Esophagus squamous epithelium (tissue), 5 donors: ENCODE results near the gene KRT16. TPM values are rescaled to one million over a fixed set of nuclear protein-coding genes. Genes with fewer than 3 reads are reported as not detected.

Source experiments
- DNase-seq: peaks from one replicate; lab custom pipeline; 2025; lab: John Stamatoyannopoulos, UW
- H3K27ac ChIP-seq, 4 donors: fragments of 200-600 bp; sonication (generic); one replicate each; pipeline ENCODE4 v1.5.1; 2016 to 2019; ENCODE audit warnings: mild to moderate bottlenecking in 1 of 4
- H3K27me3 ChIP-seq, 4 donors: fragments of 200-600 bp; sonication (generic); 1 replicate in 3 of 4; 2 replicates in 1 of 4; pipeline versions ENCODE4 v1.5.1 to v1.6.0; 2017 to 2021; ENCODE audit warnings: antibody characterized with exemption in 1 of 4
- H3K36me3 ChIP-seq, 3 donors: fragments of 200-600 bp; sonication (generic); one replicate each; pipeline ENCODE4 v1.5.1; 2016 to 2019
- H3K4me1 ChIP-seq, 3 donors: fragments of 200-600 bp; sonication (generic); one replicate each; pipeline ENCODE4 v1.5.1; 2017 to 2019
- H3K4me3 ChIP-seq, 4 donors: fragments of 200-600 bp; sonication (generic); 1 replicate in 3 of 4; 2 replicates in 1 of 4; pipeline ENCODE4 v1.5.1; 2016 to 2019; ENCODE audit warnings: mild to moderate bottlenecking in 2 of 4, moderate library complexity in 1 of 4
- H3K9me3 ChIP-seq, 3 donors: fragments of 200-600 bp; sonication (generic); one replicate each; pipeline ENCODE4 v1.5.1; 2016 to 2019
- CTCF ChIP-seq, 6 experiments: fragments of 450-650 bp in 4 of 6; fragments of 200-600 bp in 2 of 6; sonication (generic) in 2 of 6; IDR thresholded peaks; one replicate each; pipeline ENCODE4 v1.5.1; 2016 to 2019; ENCODE audit warnings: antibody characterized with exemption in 6 of 6, mild to moderate bottlenecking in 4 of 6, moderate library complexity in 4 of 6
- POLR2A ChIP-seq, 4 donors: fragments of 450-650 bp; IDR thresholded peaks; one replicate each; pipeline ENCODE4 v1.6.1; 2017; ENCODE audit warnings: antibody characterized with exemption in 4 of 4, mild to moderate bottlenecking in 4 of 4, moderate library complexity in 3 of 4
- WGBS, 2 donors: methylation state at CpG; one replicate each; pipeline ENCODE4 v1.1.5; 2018; 5-methylcytosine and 5-hydroxymethylcytosine counted together
- intact Hi-C: fragments of 100-400 bp; cut with DNase I; formaldehyde crosslinking; loops from one replicate; pipeline ENCODE4 v1.15.0; 2022
- total RNA-seq, 4 donors: library from RNA; depleted of rRNA; stranded (reverse); fragments of >200 nt; gene quantifications; one replicate each; pipeline ENCODE4 v1.1.0, GENCODE V29; 2016
- donor health status: DM: yes; HTN: yes; CAD: no.

KRT16 gene
- total RNA-seq, 4 donors from 2014 or later = 156 to 6,712 (median 1,275) TPM

- 82 to 85% methylated on average over 4 of the region's 6 CpGs for WGBS, 2 donors
Measured at GRCh38 chr17:41638941-41639340, 26.4 kb upstream of the KRT16 start.

GRCh38 chr17:41638194-41638593 lies 25.6 kb upstream of the KRT16 start:
- intact Hi-C loops = no loop called here
- no peak overlapping the region for H3K4me3 ChIP-seq
- no peaks in the 10 kb centered on the region for H3K9me3 ChIP-seq
- H3K27ac ChIP-seq = no peak overlapping the region
- DNase-seq = no peak
- WGBS, 2 donors = 61 to 66% methylated on average over 3 of the region's 5 CpGs
- H3K27me3 ChIP-seq = peaks cover 0 to 66% (median 0%) of the 10 kb centered on the region in 4 donors
- TF ChIP-seq CTCF (IDR thresholded peaks at IDR 0.05) = no peak
- no peak for TF ChIP-seq POLR2A (IDR thresholded peaks at IDR 0.05)
- H3K36me3 ChIP-seq = no peaks in the 10 kb centered on the region
- H3K4me1 ChIP-seq = peaks cover 14 to 39% (median 18%) of the 10 kb centered on the region in 3 donors

More at GRCh38 chr17:41638941-41639340, 26.4 kb upstream of the KRT16 start:
- no peaks in the 10 kb centered on the region for H3K36me3 ChIP-seq
- DNase-seq = no peak
- H3K27ac ChIP-seq = no peak overlapping the region
- TF ChIP-seq CTCF (IDR thresholded peaks at IDR 0.05) (no peak), POLR2A (IDR thresholded peaks at IDR 0.05) (no peak)
- peaks cover 0 to 61% (median 0%) of the 10 kb centered on the region in 4 donors for H3K27me3 ChIP-seq
- peaks cover 14 to 39% (median 18%) of the 10 kb centered on the region in 3 donors for H3K4me1 ChIP-seq
- no peak overlapping the region for H3K4me3 ChIP-seq
- intact Hi-C loops = no loop called here
- H3K9me3 ChIP-seq = no peaks in the 10 kb centered on the region

- Histone ChIP-seq H3K36me3 (no peaks in the 10 kb centered on the region), H3K4me3 (no peak overlapping the region), H3K27ac (no peak overlapping the region), H3K27me3 (peaks cover 0 to 72% (median 0%) of the 10 kb centered on the region in 4 donors), H3K4me1 (peaks cover 14 to 27% (median 18%) of the 10 kb centered on the region in 3 donors), H3K9me3 (no peaks in the 10 kb centered on the region)
- WGBS, 2 donors = 91% methylated on average over 4 of the region's 9 CpGs; no CpG with 5 or more reads in 1 of the 2 donors
- TF ChIP-seq CTCF (IDR thresholded peaks at IDR 0.05) = no peak
- intact Hi-C loops = no loop called here
- no peak for DNase-seq
Measured at GRCh38 chr17:41636652-41637051, 24.1 kb upstream of the KRT16 start.

GRCh38 chr17:41635121-41636097 lies 22.8 kb upstream of the KRT16 start:
- WGBS, 2 donors = 24 to 35% methylated on average over 11 of the region's 28 CpGs
- H3K27ac ChIP-seq = no peak overlapping the region
- peaks cover 0 to 82% (median 0%) of the 10 kb centered on the region in 4 donors for H3K27me3 ChIP-seq
- TF ChIP-seq POLR2A (IDR thresholded peaks at IDR 0.05) = no peak
- no peak for TF ChIP-seq CTCF (IDR thresholded peaks at IDR 0.05)
- H3K4me3 ChIP-seq = peak overlapping the region in 2 of 4 donors; percentile 6 to 39
- H3K36me3 ChIP-seq = no peaks in the 10 kb centered on the region
- intact Hi-C loops = no loop called here
- DNase-seq = no peak
- peaks cover 14 to 27% (median 18%) of the 10 kb centered on the region in 3 donors for H3K4me1 ChIP-seq
- H3K9me3 ChIP-seq = no peaks in the 10 kb centered on the region

GRCh38 chr17:41634639-41635038 lies 22.1 kb upstream of the KRT16 start:
- Histone ChIP-seq H3K9me3 (no peaks in the 10 kb centered on the region), H3K27ac (no peak overlapping the region), H3K27me3 (peaks cover 0 to 85% (median 0%) of the 10 kb centered on the region in 4 donors), H3K4me3 (no peak overlapping the region), H3K4me1 (peaks cover 14 to 27% (median 18%) of the 10 kb centered on the region in 3 donors), H3K36me3 (no peaks in the 10 kb centered on the region)
- WGBS, 2 donors = 52 to 69% methylated on average over 2 to 4 of the region's 7 CpGs
- no peak for DNase-seq
- TF ChIP-seq CTCF (IDR thresholded peaks at IDR 0.05) = no peak
- intact Hi-C loops = no loop called here
